Liver (tissue), 9 donors: ENCODE measurements around the gene RGS2. TPM values are rescaled to one million over a fixed set of nuclear protein-coding genes. Genes with fewer than 3 reads are reported as not detected.

Source experiments
- DNase-seq: peaks from one replicate; pipeline ENCODE4 v3.0.0-alpha.2; 2017; ENCODE audit warnings: low spot score
- H3K27ac ChIP-seq, 2 donors: one replicate each; pipeline ENCODE4 v1.7.0; 2013; ENCODE audit warnings: inconsistent platforms in 2 of 2, low read length in 2 of 2, control low read depth in 1 of 2, low read depth in 1 of 2, mild to moderate bottlenecking in 1 of 2
- H3K27me3 ChIP-seq, 4 donors: one replicate each; pipeline versions ENCODE4 v1.6.1 to v1.7.0; 2013; ENCODE audit warnings: low read length in 3 of 4, inconsistent platforms in 1 of 4, mild to moderate bottlenecking in 1 of 4, moderate library complexity in 1 of 4; ENCODE audit not compliant: control insufficient read depth in 4 of 4, insufficient read depth in 4 of 4
- H3K36me3 ChIP-seq, 4 donors: one replicate each; pipeline versions ENCODE4 v1.6.1 to v1.7.0; 2013; ENCODE audit warnings: low read length in 3 of 4, mild to moderate bottlenecking in 3 of 4, low read depth in 1 of 4, moderate library complexity in 1 of 4; ENCODE audit not compliant: control insufficient read depth in 4 of 4, insufficient read depth in 3 of 4
- H3K4me1 ChIP-seq, 4 donors: one replicate each; pipeline versions ENCODE4 v1.6.1 to v1.7.0; 2013; ENCODE audit warnings: low read length in 3 of 4, mild to moderate bottlenecking in 3 of 4, moderate library complexity in 1 of 4; ENCODE audit not compliant: control insufficient read depth in 4 of 4, insufficient read depth in 4 of 4
- H3K4me3 ChIP-seq, 3 donors: one replicate each; pipeline versions ENCODE4 v1.6.1 to v1.7.0; 2013; ENCODE audit warnings: low read length in 3 of 3, control low read depth in 1 of 3, low read depth in 1 of 3, mild to moderate bottlenecking in 1 of 3
- H3K9ac ChIP-seq, 2 donors: one replicate each; pipeline ENCODE4 v1.7.0; 2013; ENCODE audit warnings: low read length in 2 of 2, mild to moderate bottlenecking in 2 of 2, moderate library complexity in 2 of 2, control low read depth in 1 of 2, low read depth in 1 of 2
- H3K9me3 ChIP-seq, 4 donors: one replicate each; pipeline versions ENCODE4 v1.6.1 to v1.7.0; 2013; ENCODE audit warnings: low read length in 3 of 4; ENCODE audit not compliant: control insufficient read depth in 4 of 4
- ATF3 ChIP-seq: IDR thresholded peaks from 2 replicates; pipeline ENCODE4 v1.6.1; 2016; ENCODE audit warnings: antibody characterized with exemption
- EGR1 ChIP-seq, 2 donors: IDR thresholded peaks; 2 replicates each; pipeline ENCODE4 v1.6.1; 2016 to 2018; ENCODE audit warnings: antibody characterized with exemption in 2 of 2, low read depth in 2 of 2
- FOXA1 ChIP-seq: IDR thresholded peaks from 2 replicates; pipeline ENCODE4 v1.6.1; 2016; ENCODE audit warnings: antibody characterized with exemption
- FOXA2 ChIP-seq: IDR thresholded peaks from 2 replicates; pipeline ENCODE4 v1.6.1; 2016; ENCODE audit warnings: antibody characterized with exemption
- HNF4A ChIP-seq, 2 donors: conservative IDR thresholded peaks; 2 replicates each; pipeline ENCODE4 v1.6.1; 2016; ENCODE audit warnings: antibody characterized with exemption in 2 of 2, mild to moderate bottlenecking in 2 of 2
- HNF4G ChIP-seq: IDR thresholded peaks from 2 replicates; pipeline ENCODE4 v1.6.1; 2016; ENCODE audit warnings: antibody characterized with exemption
- JUND ChIP-seq, 2 donors: IDR thresholded peaks; 2 replicates each; pipeline ENCODE4 v1.6.1; 2016; ENCODE audit warnings: antibody characterized with exemption in 2 of 2
- MAX ChIP-seq: IDR thresholded peaks from 2 replicates; pipeline ENCODE4 v1.6.1; 2016; ENCODE audit warnings: antibody characterized with exemption
- NR2F2 ChIP-seq: IDR thresholded peaks from 2 replicates; pipeline ENCODE4 v1.6.1; 2016; ENCODE audit warnings: antibody characterized with exemption
- RAD21 ChIP-seq, 2 donors: IDR thresholded peaks; 2 replicates each; pipeline ENCODE4 v1.6.1; 2016; ENCODE audit warnings: antibody characterized with exemption in 2 of 2, mild to moderate bottlenecking in 2 of 2
- REST ChIP-seq: IDR thresholded peaks from 2 replicates; pipeline ENCODE4 v1.6.1; 2016; ENCODE audit warnings: antibody characterized with exemption, mild to moderate bottlenecking
- RXRA ChIP-seq, 2 donors: IDR thresholded peaks; 2 replicates each; pipeline ENCODE4 v1.6.1; 2017 to 2018; ENCODE audit warnings: antibody characterized with exemption in 2 of 2, mild to moderate bottlenecking in 1 of 2
- SP1 ChIP-seq: IDR thresholded peaks from 2 replicates; pipeline ENCODE4 v1.6.1; 2018; ENCODE audit warnings: antibody characterized with exemption, mild to moderate bottlenecking
- TAF1 ChIP-seq: conservative IDR thresholded peaks from 2 replicates; pipeline ENCODE4 v1.6.1; 2016; ENCODE audit warnings: antibody characterized with exemption, mild to moderate bottlenecking
- YY1 ChIP-seq: IDR thresholded peaks from 2 replicates; pipeline ENCODE4 v1.6.1; 2016; ENCODE audit warnings: antibody characterized with exemption, mild to moderate bottlenecking
- WGBS: extraction: QIAGEN DNeasy Blood & Tissue Kit; methylation state at CpG from one replicate; pipeline ENCODE4 v1.1.7; 2013; 5-methylcytosine and 5-hydroxymethylcytosine counted together
- polyA plus RNA-seq, 2 donors: library from polyadenylated mRNA; stranded (reverse) in 1 of 2; unstranded in 1 of 2; fragments of 200-250 nt in 1 of 2; fragments of >200 nt in 1 of 2; fragmentation: Nextera tagmentation in 1 of 2; extraction: Ambion mirVana in 1 of 2; gene quantifications; one replicate each; pipeline versions ENCODE4 v1.2.1 to v1.2.3, GENCODE V29; 2013 to 2015
- total RNA-seq, 2 donors: library from RNA; depleted of rRNA; stranded (reverse); fragments of >200 nt; gene quantifications; one replicate each; pipeline ENCODE4 v1.2.3, GENCODE V29; 2014
- TF ChIP-seq, protein P1 (sequence below): IDR thresholded peaks from 2 replicates; pipeline ENCODE4 v1.6.1; 2016; ENCODE audit warnings: antibody characterized with exemption
- donor health status: healthy.
- donor health status: healthy.
- donor health status: healthy.
- donor health status: healthy.
- donor health status: healthy.

RGS2 gene
- total and polyA plus RNA-seq, 4 donors = 2.6 to 10.0 (median 4.4) TPM

DNA sequence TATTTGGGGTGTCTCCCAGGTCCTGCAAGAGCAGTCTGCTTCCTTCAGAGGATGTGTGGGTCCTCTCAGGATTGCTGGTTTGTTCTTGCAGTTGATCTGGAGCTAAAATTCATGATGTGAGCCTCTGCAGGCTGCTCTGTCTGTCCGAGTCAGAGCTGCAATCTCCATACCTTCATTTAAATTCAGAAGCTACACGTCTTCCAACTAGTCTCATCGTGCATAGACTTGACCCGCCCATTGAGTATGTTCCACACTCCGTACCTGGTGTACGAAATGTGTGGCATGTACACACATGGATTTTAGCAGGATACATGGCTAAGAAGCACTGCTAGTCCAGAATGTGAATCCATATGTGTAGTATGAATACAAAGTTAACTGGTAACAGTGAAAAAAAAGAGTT lies 25.0 kb upstream of the RGS2 start (continued):
- TF ChIP-seq SP1 (no peak), JUND (IDR thresholded peaks at IDR 0.05) (no peak), RAD21 (IDR thresholded peaks at IDR 0.05) (no peak), FOXA1 (no peak)
- TF ChIP-seq, protein P1, sequence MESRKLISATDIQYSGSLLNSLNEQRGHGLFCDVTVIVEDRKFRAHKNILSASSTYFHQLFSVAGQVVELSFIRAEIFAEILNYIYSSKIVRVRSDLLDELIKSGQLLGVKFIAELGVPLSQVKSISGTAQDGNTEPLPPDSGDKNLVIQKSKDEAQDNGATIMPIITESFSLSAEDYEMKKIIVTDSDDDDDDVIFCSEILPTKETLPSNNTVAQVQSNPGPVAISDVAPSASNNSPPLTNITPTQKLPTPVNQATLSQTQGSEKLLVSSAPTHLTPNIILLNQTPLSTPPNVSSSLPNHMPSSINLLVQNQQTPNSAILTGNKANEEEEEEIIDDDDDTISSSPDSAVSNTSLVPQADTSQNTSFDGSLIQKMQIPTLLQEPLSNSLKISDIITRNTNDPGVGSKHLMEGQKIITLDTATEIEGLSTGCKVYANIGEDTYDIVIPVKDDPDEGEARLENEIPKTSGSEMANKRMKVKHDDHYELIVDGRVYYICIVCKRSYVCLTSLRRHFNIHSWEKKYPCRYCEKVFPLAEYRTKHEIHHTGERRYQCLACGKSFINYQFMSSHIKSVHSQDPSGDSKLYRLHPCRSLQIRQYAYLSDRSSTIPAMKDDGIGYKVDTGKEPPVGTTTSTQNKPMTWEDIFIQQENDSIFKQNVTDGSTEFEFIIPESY = no peak

GRCh38 chr1:192784397-192784796 lies 24.4 kb upstream of the RGS2 start:
- no peaks in the 10 kb centered on the region for H3K9me3 ChIP-seq
- no peak for DNase-seq
- H3K4me3 ChIP-seq = no peak overlapping the region
- H3K27me3 ChIP-seq = no peaks in the 10 kb centered on the region
- H3K27ac ChIP-seq = no peak overlapping the region
- H3K4me1 ChIP-seq = no peaks in the 10 kb centered on the region
- whole genome bisulfite sequencing = 87% methylated on average over 2 of the region's 2 CpGs
- H3K9ac ChIP-seq = no peak overlapping the region
- TF ChIP-seq HNF4G (no peak), RAD21 (IDR thresholded peaks at IDR 0.05) (no peak), NR2F2 (no peak), REST (no peak), JUND (IDR thresholded peaks at IDR 0.05) (no peak), HNF4A (conservative IDR thresholded peaks at IDR 0.05) (no peak), TAF1 (no peak), SP1 (no peak), RXRA (IDR thresholded peaks at IDR 0.05) (no peak)
- H3K36me3 ChIP-seq = no peaks in the 10 kb centered on the region

DNA sequence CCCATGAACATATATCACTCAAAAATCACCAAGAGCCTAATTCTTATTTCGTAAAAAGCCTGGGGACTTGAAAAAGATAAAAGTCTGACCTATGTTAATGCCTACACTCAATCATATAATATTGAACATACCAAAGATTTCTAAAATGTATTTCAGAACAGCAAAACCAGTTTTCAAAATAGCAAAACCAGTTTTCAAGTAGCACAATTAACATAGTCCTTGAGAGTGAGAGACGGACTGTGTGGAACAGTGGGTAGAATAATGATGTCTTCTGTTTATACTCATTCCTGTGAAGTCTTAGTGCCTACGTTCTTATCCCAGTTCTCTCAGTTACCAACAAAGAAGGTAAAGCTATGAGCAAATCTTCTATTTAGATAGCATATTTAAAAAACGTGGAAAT lies 22.3 kb upstream of the RGS2 start:
- no peaks in the 10 kb centered on the region for H3K36me3 ChIP-seq

More for the DNA sequence above, 22.3 kb upstream of the RGS2 start:
- DNase-seq = no peak
- TF ChIP-seq ATF3 (no peak), TAF1 (no peak), HNF4G (no peak), NR2F2 (no peak), HNF4A (conservative IDR thresholded peaks at IDR 0.05) (no peak), YY1 (no peak), EGR1 (IDR thresholded peaks at IDR 0.05; ENCODE audit: low read depth in 2 of 2) (no peak), FOXA2 (no peak), FOXA1 (no peak), SP1 (no peak), MAX (no peak)
- TF ChIP-seq, protein P1 = no peak
- no peaks in the 10 kb centered on the region for H3K27me3 ChIP-seq
- 85% methylated on average over 4 of the region's 4 CpGs for WGBS
- H3K9me3 ChIP-seq = no peaks in the 10 kb centered on the region
- no peak overlapping the region for H3K27ac ChIP-seq
- H3K9ac ChIP-seq = no peak overlapping the region
- no peaks in the 10 kb centered on the region for H3K4me1 ChIP-seq
- H3K4me3 ChIP-seq = no peak overlapping the region
